Measurements from ENCODE around the gene COL15A1.

COL15A1 gene

DNA sequence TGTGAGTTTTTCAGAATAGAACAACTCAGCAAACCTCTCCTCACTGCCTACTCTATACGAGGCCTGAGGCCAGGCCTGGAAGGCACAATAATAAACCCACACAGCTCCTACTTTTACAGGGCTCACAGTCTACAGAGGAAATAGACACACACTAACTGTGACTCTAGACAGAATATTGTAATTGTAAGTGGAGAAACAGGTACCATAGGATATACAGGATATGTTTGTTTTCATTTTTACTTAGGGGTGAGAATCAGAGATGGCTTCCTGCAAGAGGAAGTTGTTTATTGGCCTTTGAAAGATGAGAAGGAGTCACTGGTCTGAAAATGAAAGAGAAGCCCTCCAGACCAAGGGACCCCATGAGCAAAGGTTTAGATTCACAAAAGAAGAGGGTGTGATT, 125.4 kb downstream of the COL15A1 start:
- TF ChIP-seq, protein P1, sequence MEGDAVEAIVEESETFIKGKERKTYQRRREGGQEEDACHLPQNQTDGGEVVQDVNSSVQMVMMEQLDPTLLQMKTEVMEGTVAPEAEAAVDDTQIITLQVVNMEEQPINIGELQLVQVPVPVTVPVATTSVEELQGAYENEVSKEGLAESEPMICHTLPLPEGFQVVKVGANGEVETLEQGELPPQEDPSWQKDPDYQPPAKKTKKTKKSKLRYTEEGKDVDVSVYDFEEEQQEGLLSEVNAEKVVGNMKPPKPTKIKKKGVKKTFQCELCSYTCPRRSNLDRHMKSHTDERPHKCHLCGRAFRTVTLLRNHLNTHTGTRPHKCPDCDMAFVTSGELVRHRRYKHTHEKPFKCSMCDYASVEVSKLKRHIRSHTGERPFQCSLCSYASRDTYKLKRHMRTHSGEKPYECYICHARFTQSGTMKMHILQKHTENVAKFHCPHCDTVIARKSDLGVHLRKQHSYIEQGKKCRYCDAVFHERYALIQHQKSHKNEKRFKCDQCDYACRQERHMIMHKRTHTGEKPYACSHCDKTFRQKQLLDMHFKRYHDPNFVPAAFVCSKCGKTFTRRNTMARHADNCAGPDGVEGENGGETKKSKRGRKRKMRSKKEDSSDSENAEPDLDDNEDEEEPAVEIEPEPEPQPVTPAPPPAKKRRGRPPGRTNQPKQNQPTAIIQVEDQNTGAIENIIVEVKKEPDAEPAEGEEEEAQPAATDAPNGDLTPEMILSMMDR (IDR thresholded peaks at IDR 0.05), result no peak
- peak overlapping the region in 1 of 2 donors; percentile 2 for H3K27ac ChIP-seq
- no peak for DNase-seq (ENCODE audit: low spot score)
- no peak overlapping the region for H3K4me3 ChIP-seq

DNA sequence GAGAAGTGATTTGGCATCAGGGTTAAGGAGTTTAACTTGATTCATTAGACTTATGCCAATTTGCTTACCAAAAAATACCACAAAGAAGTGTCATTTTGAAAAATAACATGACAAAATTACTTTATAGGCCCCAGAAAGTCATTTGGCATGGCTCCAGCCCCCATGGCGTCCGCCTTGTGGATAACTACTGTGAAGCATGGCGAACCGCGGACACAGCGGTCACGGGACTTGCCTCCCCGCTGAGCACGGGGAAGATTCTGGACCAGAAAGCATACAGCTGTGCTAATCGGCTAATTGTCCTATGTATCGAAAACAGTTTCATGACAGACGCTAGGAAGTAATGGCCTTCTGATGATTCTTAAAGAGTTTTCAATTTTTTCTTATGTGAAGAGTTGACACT, 125.8 kb downstream of the COL15A1 start:
- DNase-seq (ENCODE audit: low spot score), result no peak
- TF ChIP-seq, protein P1 (IDR thresholded peaks at IDR 0.05), result no peak
- Histone ChIP-seq H3K27ac (peak overlapping the region in 1 of 2 donors; percentile 2), H3K4me3 (no peak overlapping the region)

DNA sequence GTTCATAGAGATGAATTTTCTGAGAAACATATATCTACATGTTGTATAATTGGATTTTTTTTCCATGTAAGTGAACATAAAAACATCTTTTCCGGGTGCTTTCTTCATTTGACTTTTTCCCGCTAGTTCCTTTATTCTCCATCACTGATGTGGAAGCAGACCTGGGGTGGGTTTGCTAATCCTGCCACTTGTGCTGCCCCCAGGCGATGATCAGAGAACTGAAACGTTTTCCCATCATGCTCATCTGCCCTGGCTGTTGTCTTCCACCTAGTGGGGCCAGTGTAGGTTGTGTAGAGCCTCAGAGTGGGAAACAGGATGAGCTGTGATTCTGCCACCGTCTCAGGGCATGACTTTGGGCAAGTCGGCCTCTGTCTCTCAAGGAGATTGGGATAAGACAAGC, 127.0 kb downstream of the COL15A1 start:
- TF ChIP-seq, protein P1 (IDR thresholded peaks at IDR 0.05), result no peak
- H3K27ac ChIP-seq, result peak overlapping the region; percentile 11 to 46
- DNase-seq (ENCODE audit: low spot score), result no peak
- H3K4me3 ChIP-seq, result no peak overlapping the region

DNA sequence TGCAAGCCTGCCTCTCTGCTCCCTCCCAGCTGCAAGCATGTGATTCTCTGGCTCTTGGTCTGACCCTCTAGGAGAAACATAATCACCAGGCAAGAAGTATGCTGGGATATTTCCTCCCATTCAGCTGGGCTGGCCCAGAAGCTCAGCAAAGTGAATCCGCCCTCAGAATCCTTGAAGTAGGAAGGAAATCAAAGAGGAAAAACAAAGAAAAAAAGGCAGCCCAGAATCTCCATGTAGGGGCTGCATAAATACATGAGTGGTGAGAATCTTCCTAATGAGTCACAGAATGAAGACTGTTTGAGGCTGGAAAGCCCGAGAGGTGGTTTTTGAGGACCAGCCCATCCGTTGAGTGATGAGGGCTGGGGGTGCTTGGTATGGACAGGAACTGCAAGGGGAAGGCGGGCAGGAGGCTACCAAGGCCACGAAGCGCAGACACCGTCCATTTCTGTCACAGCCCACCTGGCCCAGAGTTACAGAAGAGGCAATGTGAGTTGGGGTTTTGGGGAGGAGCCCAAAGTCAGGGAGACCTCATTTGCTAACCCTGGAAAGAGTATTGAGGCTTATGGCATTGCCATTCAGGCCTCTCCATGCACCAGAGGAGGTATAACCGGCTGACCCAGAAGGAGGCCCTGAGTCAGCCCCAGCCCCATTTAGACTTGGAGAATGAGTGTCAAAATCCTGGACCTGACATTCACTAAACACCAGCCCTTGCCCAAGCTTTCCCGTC, 127.8 kb downstream of the COL15A1 start:
- Histone ChIP-seq H3K27ac (peak overlapping the region in 1 of 2 donors; percentile 46), H3K4me3 (no peak overlapping the region)
- no peak for DNase-seq (ENCODE audit: low spot score)
- TF ChIP-seq, protein P1 (IDR thresholded peaks at IDR 0.05), result no peak

DNA sequence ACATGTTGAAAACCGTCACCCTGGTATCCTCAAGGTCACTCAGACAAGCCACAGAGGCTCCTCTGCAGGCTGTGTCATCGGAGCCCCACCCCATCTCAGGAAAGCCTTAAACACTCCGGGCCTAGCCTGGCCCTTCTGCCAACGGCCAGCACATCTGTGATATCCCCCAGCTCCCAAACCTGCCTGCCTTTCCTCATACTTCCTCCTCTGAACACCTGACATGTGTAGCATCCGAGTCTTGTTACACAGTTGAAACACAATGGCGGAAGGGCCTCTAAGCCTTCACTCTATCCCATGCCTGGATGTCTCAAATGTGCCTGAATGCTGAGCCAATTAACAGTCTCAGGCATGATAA, 128.3 kb downstream of the COL15A1 start:
- no peak overlapping the region for H3K4me3 ChIP-seq
- peak overlapping the region in 1 of 2 donors; percentile 46 for H3K27ac ChIP-seq
- no peak for DNase-seq (ENCODE audit: low spot score)
- TF ChIP-seq, protein P1 (IDR thresholded peaks at IDR 0.05), result no peak

DNA sequence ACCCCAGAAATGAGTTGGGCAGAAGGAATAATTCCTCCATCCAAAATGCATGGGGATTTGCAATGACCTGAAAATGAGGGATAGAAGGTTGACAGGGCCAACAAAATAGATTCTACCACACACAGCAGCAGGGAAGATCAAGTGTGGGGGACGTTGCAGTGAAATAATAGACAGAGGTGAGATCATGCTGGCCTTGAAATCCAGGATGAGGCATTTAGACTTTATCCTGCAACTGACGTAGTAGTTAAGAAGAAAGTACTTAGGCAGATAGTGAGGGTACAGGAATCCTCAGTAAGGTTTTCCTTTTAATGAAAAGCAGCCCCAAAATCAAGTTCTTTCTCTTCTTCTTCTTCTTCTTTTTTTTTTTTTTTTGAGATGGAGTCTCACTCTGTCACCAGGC, 129.6 kb downstream of the COL15A1 start:
- Histone ChIP-seq H3K4me3 (no peak overlapping the region), H3K27ac (peak overlapping the region in 1 of 2 donors; percentile 32)
- no peak for DNase-seq (ENCODE audit: low spot score)
- TF ChIP-seq, protein P1 (IDR thresholded peaks at IDR 0.05), result no peak
